Measurements from ENCODE around the gene CD84.
"Not testable (repeated sequence)": the region's sequence is repeated elsewhere in the genome, so short reads cannot be mapped to it uniquely, and the experiment has no call there.

The CD84 gene

GRCh38 chr1:160500321-160500990, 78.8 kb downstream of the CD84 start:
- no peak for DNase-seq (ENCODE audit: low read depth in 2 of 2)
- TF ChIP-seq CTCF (IDR thresholded peaks at IDR 0.05; ENCODE audit: low read depth, low read length), result no peak
- no peak overlapping the region for H3K4me3 ChIP-seq (replicated peaks in 1 of 2; ENCODE audit: low read depth in 2 of 2, low read length in 2 of 2)

GRCh38 chr1:160499631-160500030, 79.7 kb downstream of the CD84 start:
- DNase-seq (ENCODE audit: low read depth in 2 of 2), result no peak
- TF ChIP-seq CTCF (IDR thresholded peaks at IDR 0.05; ENCODE audit: low read depth, low read length), result no peak
- no peak overlapping the region for H3K4me3 ChIP-seq (replicated peaks in 1 of 2; ENCODE audit: low read depth in 2 of 2, low read length in 2 of 2)

- H3K4me3 ChIP-seq (replicated peaks in 1 of 2; ENCODE audit: low read depth in 2 of 2, low read length in 2 of 2); DNase-seq (ENCODE audit: low read depth in 2 of 2): not testable (repeated sequence)
Observed at GRCh38 chr1:160498301-160499065, 80.8 kb downstream of the CD84 start.

GRCh38 chr1:160496334-160496733, 83.0 kb downstream of the CD84 start:
- DNase-seq (ENCODE audit: low read depth in 2 of 2), result no peak
- no peak overlapping the region for H3K4me3 ChIP-seq (replicated peaks in 1 of 2; ENCODE audit: low read depth in 2 of 2, low read length in 2 of 2)
- TF ChIP-seq CTCF (IDR thresholded peaks at IDR 0.05; ENCODE audit: low read depth, low read length), result no peak

GRCh38 chr1:160494620-160495019, 84.7 kb downstream of the CD84 start:
- no peak for TF ChIP-seq CTCF (IDR thresholded peaks at IDR 0.05; ENCODE audit: low read depth, low read length)
- peak in 1 of 2 donors; percentile 3 for DNase-seq (ENCODE audit: low read depth in 2 of 2)
- H3K4me3 ChIP-seq (replicated peaks in 1 of 2; ENCODE audit: low read depth in 2 of 2, low read length in 2 of 2), result no peak overlapping the region

GRCh38 chr1:160492617-160493016, 86.7 kb downstream of the CD84 start:
- no peak for DNase-seq (ENCODE audit: low read depth in 2 of 2)
- H3K4me3 ChIP-seq (replicated peaks in 1 of 2; ENCODE audit: low read depth in 2 of 2, low read length in 2 of 2), result no peak overlapping the region
- TF ChIP-seq CTCF (IDR thresholded peaks at IDR 0.05; ENCODE audit: low read depth, low read length), result no peak

GRCh38 chr1:160491981-160492380, 87.3 kb downstream of the CD84 start:
- no peak overlapping the region for H3K4me3 ChIP-seq (replicated peaks in 1 of 2; ENCODE audit: low read depth in 2 of 2, low read length in 2 of 2)
- no peak for TF ChIP-seq CTCF (IDR thresholded peaks at IDR 0.05; ENCODE audit: low read depth, low read length)
- DNase-seq (ENCODE audit: low read depth in 2 of 2), result no peak
